Neuron (in vitro differentiated cells): ENCODE measurements around the gene EHD4.

Experiments used
- H2AFZ ChIP-seq: one replicate; pipeline ENCODE4 v1.6.1; 2013; ENCODE audit warnings: low read depth, mild to moderate bottlenecking, inconsistent platforms, low read length, moderate library complexity
- H3K27me3 ChIP-seq: one replicate; pipeline ENCODE4 v1.6.1; 2013; ENCODE audit warnings: low read length; ENCODE audit not compliant: insufficient read depth
- H3K36me3 ChIP-seq: one replicate; pipeline ENCODE4 v1.6.1; 2013; ENCODE audit warnings: low read length; ENCODE audit not compliant: insufficient read depth
- H3K4me1 ChIP-seq: one replicate; pipeline ENCODE4 v1.6.1; 2013; ENCODE audit warnings: low read length; ENCODE audit not compliant: insufficient read depth
- H3K4me3 ChIP-seq: 2 replicates; pipeline ENCODE4 v1.5.1; 2013; ENCODE audit warnings: mild to moderate bottlenecking, low read length, moderate library complexity
- H3K9me3 ChIP-seq: one replicate; pipeline ENCODE4 v1.6.1; 2013; ENCODE audit warnings: low read length

The EHD4 gene

GRCh38 chr15:41903782-41904181 is 68.6 kb downstream of the EHD4 start:
- H3K9me3 ChIP-seq, result peaks cover 3% of the 10 kb centered on the region
- H3K36me3 ChIP-seq, result peaks cover 4% of the 10 kb centered on the region
- no peaks in the 10 kb centered on the region for H3K27me3 ChIP-seq
- no peak overlapping the region for H3K4me3 ChIP-seq
- H3K4me1 ChIP-seq, result peaks cover 9% of the 10 kb centered on the region
- no peak overlapping the region for H2AFZ ChIP-seq

DNA sequence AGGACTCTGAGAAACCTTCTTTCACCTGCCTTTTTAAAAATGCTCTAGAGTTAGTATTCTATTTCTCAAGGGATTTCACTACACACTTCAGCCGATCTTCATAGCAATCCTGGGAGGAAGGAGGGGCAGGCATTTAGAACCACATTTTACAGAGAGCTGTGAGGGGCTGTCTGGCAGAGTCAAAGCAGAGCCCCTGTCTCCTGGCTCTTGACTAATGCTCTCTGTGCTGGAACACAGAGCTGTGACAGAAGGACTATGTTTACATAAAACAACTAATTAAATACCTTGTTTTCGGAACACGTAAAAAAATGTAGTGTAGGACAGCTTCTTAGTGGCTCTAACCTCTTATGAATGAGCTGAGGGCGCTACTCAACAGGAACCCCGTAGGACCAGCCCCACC is 70.9 kb downstream of the EHD4 start:
- Histone ChIP-seq H3K4me1 (peaks cover 9% of the 10 kb centered on the region), H3K9me3 (peaks cover 2% of the 10 kb centered on the region), H3K4me3 (no peak overlapping the region), H2AFZ (no peak overlapping the region), H3K36me3 (peaks cover 4% of the 10 kb centered on the region), H3K27me3 (no peaks in the 10 kb centered on the region)

DNA sequence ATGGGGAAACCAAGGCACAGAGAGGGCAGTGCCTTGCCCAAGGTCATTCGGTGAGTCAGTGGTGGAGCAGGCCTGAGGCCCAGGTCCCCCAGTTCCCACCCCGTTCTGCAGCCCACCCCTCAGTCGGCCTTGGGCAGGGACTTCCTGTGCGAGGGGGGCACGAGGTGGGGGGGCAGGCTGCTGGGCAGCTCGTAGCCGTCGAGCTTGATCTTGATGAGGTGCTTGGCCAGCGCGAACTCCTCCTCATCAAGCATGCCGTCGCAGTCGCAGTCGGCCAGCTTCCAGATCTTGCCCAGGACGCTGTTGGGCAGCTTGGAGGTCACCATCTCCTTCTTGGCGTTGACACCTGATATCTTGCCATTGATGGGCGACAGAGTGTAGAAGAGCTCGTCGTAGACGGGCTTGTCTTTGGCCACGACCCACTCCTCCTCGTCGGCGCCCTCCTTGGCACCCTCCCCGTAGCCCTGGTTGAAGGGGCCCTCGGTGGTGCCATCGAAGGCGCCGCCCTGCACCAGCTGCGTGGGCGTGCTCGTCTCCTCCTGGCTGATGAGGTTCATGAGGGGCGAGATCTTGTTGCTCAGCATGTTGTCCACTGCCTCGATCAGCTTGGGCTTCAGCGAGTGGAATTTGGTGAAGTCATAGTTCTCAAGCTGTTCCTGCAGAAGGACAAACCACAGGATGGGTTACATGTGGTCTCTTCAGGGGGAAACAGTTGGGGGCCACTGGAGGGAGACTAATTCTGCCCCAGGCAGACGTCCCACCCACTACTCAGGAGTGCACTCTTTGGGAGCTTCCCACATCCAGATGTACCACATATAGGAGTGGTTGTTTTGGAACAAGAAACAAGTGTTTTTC is 71.6 kb downstream of the EHD4 start:
- Histone ChIP-seq H3K27me3 (no peaks in the 10 kb centered on the region), H3K9me3 (no peaks in the 10 kb centered on the region), H3K4me3 (no peak overlapping the region), H3K36me3 (peaks cover 4% of the 10 kb centered on the region), H3K4me1 (peaks cover 9% of the 10 kb centered on the region), H2AFZ (no peak overlapping the region)

- Histone ChIP-seq H3K36me3 (peaks cover 4% of the 10 kb centered on the region), H3K4me3 (no peak overlapping the region), H3K27me3 (no peaks in the 10 kb centered on the region), H3K4me1 (peaks cover 9% of the 10 kb centered on the region), H3K9me3 (no peaks in the 10 kb centered on the region), H2AFZ (no peak overlapping the region)
Measured at GRCh38 chr15:41899854-41900442, 72.4 kb downstream of the EHD4 start.

- no peaks in the 10 kb centered on the region for H3K9me3 ChIP-seq
- no peak overlapping the region for H3K4me3 ChIP-seq
- no peaks in the 10 kb centered on the region for H3K4me1 ChIP-seq
- no peak overlapping the region for H2AFZ ChIP-seq
- H3K36me3 ChIP-seq, result peaks cover 4% of the 10 kb centered on the region
- no peaks in the 10 kb centered on the region for H3K27me3 ChIP-seq
Measured at GRCh38 chr15:41897363-41897799, 75.0 kb downstream of the EHD4 start.

- no peak overlapping the region for H3K4me3 ChIP-seq
- H3K9me3 ChIP-seq, result no peaks in the 10 kb centered on the region
- no peaks in the 10 kb centered on the region for H3K27me3 ChIP-seq
- H2AFZ ChIP-seq, result no peak overlapping the region
- H3K36me3 ChIP-seq, result peaks cover 4% of the 10 kb centered on the region
- no peaks in the 10 kb centered on the region for H3K4me1 ChIP-seq
Measured at GRCh38 chr15:41896566-41896965, 75.8 kb downstream of the EHD4 start.

- no peaks in the 10 kb centered on the region for H3K27me3 ChIP-seq
- peaks cover 2% of the 10 kb centered on the region for H3K4me1 ChIP-seq
- H3K4me3 ChIP-seq, result no peak overlapping the region
- peaks cover 4% of the 10 kb centered on the region for H3K36me3 ChIP-seq
- H3K9me3 ChIP-seq, result no peaks in the 10 kb centered on the region
- H2AFZ ChIP-seq, result no peak overlapping the region
Measured at GRCh38 chr15:41895957-41896356, 76.4 kb downstream of the EHD4 start.

DNA sequence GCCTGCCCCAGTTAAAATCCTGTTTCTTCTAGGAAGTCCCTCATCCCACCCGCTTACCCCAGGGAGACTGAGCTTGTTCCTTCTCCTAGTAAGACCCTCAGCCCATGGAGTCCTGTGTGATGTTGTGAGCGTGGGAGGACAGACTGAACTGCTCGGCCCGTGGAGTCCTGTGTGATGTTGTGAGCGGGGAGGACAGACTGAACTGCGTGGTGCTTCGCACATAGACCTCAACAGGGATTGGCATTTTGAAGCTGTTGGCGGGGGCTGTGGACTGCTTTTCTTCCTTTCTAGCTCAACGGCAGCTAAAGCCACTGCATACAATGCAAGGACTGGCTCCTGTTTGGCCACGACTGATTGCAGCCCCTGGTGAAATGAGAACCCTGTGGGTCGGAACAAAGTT is 76.9 kb downstream of the EHD4 start:
- Histone ChIP-seq H3K27me3 (no peaks in the 10 kb centered on the region), H2AFZ (no peak overlapping the region), H3K36me3 (peaks cover under 1% of the 10 kb centered on the region), H3K4me3 (no peak overlapping the region), H3K9me3 (no peaks in the 10 kb centered on the region), H3K4me1 (peaks cover 2% of the 10 kb centered on the region)

GRCh38 chr15:41894791-41895463 is 77.4 kb downstream of the EHD4 start:
- Histone ChIP-seq H3K9me3 (no peaks in the 10 kb centered on the region), H3K36me3 (no peaks in the 10 kb centered on the region), H3K27me3 (no peaks in the 10 kb centered on the region), H2AFZ (no peak overlapping the region), H3K4me3 (no peak overlapping the region), H3K4me1 (peaks cover 2% of the 10 kb centered on the region)

DNA sequence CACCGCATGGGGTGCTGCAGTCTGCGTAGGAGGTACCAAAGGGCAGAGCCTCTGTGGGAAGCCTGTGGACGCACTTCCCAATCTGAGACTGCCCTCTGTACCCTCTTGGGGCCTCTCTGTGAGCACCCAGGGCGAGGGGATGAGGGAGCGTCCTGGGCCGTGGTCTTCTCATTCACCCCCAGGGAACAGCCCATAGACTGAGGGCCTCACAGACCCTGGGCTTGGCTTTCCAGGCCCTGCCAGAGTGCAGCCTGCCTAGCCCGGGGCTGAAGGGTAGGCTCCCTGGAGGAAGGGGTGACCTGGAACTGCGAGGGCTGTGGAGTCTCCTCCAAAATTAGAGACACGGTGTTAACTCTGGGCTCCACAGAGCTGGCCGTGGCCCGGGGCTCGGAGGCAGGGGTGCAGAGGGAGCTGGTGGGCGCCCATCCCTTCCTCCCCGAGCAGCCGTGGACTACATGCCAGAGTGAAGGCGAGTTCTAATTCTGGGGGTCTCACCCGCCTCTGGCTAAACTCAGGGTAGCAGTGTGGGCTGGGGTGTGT is 78.0 kb downstream of the EHD4 start:
- Histone ChIP-seq H3K9me3 (no peaks in the 10 kb centered on the region), H3K4me3 (no peak overlapping the region), H3K27me3 (no peaks in the 10 kb centered on the region), H2AFZ (no peak overlapping the region), H3K4me1 (peaks cover 2% of the 10 kb centered on the region), H3K36me3 (no peaks in the 10 kb centered on the region)

- H3K4me1 ChIP-seq, result peaks cover 2% of the 10 kb centered on the region
- H3K36me3 ChIP-seq, result no peaks in the 10 kb centered on the region
- H3K4me3 ChIP-seq, result no peak within 1 kb of the TSS
- H3K27me3 ChIP-seq, result no peaks in the 10 kb centered on the region
- no peak within 1 kb of the TSS for H2AFZ ChIP-seq
- H3K9me3 ChIP-seq, result no peaks in the 10 kb centered on the region
Measured at GRCh38 chr15:41893422-41894250, 78.7 kb downstream of the EHD4 start, which contains the start of gene SPTBN5. Gene SPTBN5, minus strand, starts transcription at chr15:41894053. Its CDS starts 556 bp downstream, at chr15:41893497.

- Histone ChIP-seq H3K36me3 (no peaks in the 10 kb centered on the region), H3K9me3 (no peaks in the 10 kb centered on the region), H3K4me1 (peaks cover 2% of the 10 kb centered on the region), H2AFZ (no peak overlapping the region), H3K4me3 (no peak overlapping the region), H3K27me3 (no peaks in the 10 kb centered on the region)
Measured at GRCh38 chr15:41892621-41893421, 79.5 kb downstream of the EHD4 start.
